GM18505 (cell line): ENCODE data around the gene NDUFS3.
"Not testable (repeated sequence)": the region's sequence is repeated elsewhere in the genome, so short reads cannot be mapped to it uniquely, and the experiment has no call there.

ENCODE experiments used
- ATAC-seq: cut with Tn5 transposase; IDR thresholded peaks from one replicate; pipeline ENCODE4 v1.9.1; 2021; ENCODE audit not compliant: unreplicated experiment
- POLR2A ChIP-seq: IDR thresholded peaks from 4 replicates; pipeline ENCODE4 v1.6.1; 2011; ENCODE audit warnings: borderline replicate concordance; ENCODE audit not compliant: insufficient read depth, insufficient read length; ENCODE audit errors: extremely low read depth

Gene NDUFS3

GRCh38 chr11:47578524-47579494 is at the start of gene NDUFS3, which contains the start of gene KBTBD4:
Gene NDUFS3 (plus strand): TSS chr11:47579074. CDS start chr11:47579092, 18 bp downstream.
Gene KBTBD4 (minus strand): TSS chr11:47578970. CDS start chr11:47578951, 19 bp downstream.
- peak; percentile 81 for TF ChIP-seq POLR2A

GRCh38 chr11:47529951-47530350 is 48.9 kb upstream of the NDUFS3 start:
- no peak for TF ChIP-seq POLR2A
- no peak for ATAC-seq

More at GRCh38 chr11:47578524-47579494, at the start of gene NDUFS3, which contains the start of gene KBTBD4:
- ATAC-seq = peak; percentile 92

GRCh38 chr11:47530721-47531120 is 48.2 kb upstream of the NDUFS3 start:
- ATAC-seq = not testable (repeated sequence)

GRCh38 chr11:47531666-47532065 is 47.2 kb upstream of the NDUFS3 start:
- no peak for ATAC-seq
- no peak for TF ChIP-seq POLR2A

- no peak for TF ChIP-seq POLR2A
- no peak for ATAC-seq
Observed at GRCh38 chr11:47532597-47533213, 46.2 kb upstream of the NDUFS3 start.

GRCh38 chr11:47533690-47534151 is 45.2 kb upstream of the NDUFS3 start:
- no peak for TF ChIP-seq POLR2A
- no peak for ATAC-seq

GRCh38 chr11:47534704-47535251 is 44.1 kb upstream of the NDUFS3 start:
- TF ChIP-seq POLR2A = no peak
- ATAC-seq = no peak

- TF ChIP-seq POLR2A = no peak
- no peak for ATAC-seq
Observed at GRCh38 chr11:47536915-47537314, 42.0 kb upstream of the NDUFS3 start.

- ATAC-seq = no peak
- TF ChIP-seq POLR2A = no peak
Observed at GRCh38 chr11:47538741-47539565, 39.9 kb upstream of the NDUFS3 start.

- TF ChIP-seq POLR2A = no peak
- no peak for ATAC-seq
Observed at GRCh38 chr11:47539681-47540039, 39.2 kb upstream of the NDUFS3 start.

- no peak for ATAC-seq
- TF ChIP-seq POLR2A = no peak
Observed at GRCh38 chr11:47541070-47541469, 37.8 kb upstream of the NDUFS3 start.

GRCh38 chr11:47545298-47545697 is 33.6 kb upstream of the NDUFS3 start:
- no peak for TF ChIP-seq POLR2A
- no peak for ATAC-seq

- not testable (repeated sequence) for ATAC-seq
Observed at GRCh38 chr11:47546274-47546673, 32.6 kb upstream of the NDUFS3 start.
